ENCODE data around the gene CNKSR1. TPM values are rescaled to one million over a fixed set of nuclear protein-coding genes. Genes with fewer than 3 reads are reported as not detected.

The CNKSR1 gene
- total RNA-seq, 4 donors from 2014 or later = 16.8 to 71.4 (median 45.0) TPM

GRCh38 chr1:26187882-26188281, 10.6 kb downstream of the CNKSR1 start:
- H3K4me3 ChIP-seq (ENCODE audit: low read depth, poor library complexity, severe bottlenecking) = no peak overlapping the region
- intact Hi-C loops (cut with DNase I; ENCODE audit: low total_unique reads) = no loop called here
- 95 to 100% methylated on average over 6 of the region's 6 CpGs for WGBS, 2 donors
- no peak for TF ChIP-seq POLR2A (IDR thresholded peaks at IDR 0.05)
- DNase-seq (ENCODE audit: low spot score in 2 of 2) = no peak

GRCh38 chr1:26188477-26188876, 11.2 kb downstream of the CNKSR1 start:
- TF ChIP-seq POLR2A (IDR thresholded peaks at IDR 0.05) (no peak), CTCF (IDR thresholded peaks at IDR 0.05) (no peak)
- intact Hi-C loops (cut with DNase I; ENCODE audit: low total_unique reads) = no loop called here
- 85 to 93% methylated on average over 8 of the region's 8 CpGs for WGBS, 2 donors
- no peak overlapping the region for H3K4me3 ChIP-seq (ENCODE audit: low read depth, poor library complexity, severe bottlenecking)
- DNase-seq (ENCODE audit: low spot score in 2 of 2) = no peak

- intact Hi-C loops (cut with DNase I; ENCODE audit: low total_unique reads) = no loop called here
- DNase-seq (ENCODE audit: low spot score in 2 of 2) = no peak
- no peak overlapping the region for H3K4me3 ChIP-seq (ENCODE audit: low read depth, poor library complexity, severe bottlenecking)
- 81 to 84% methylated on average over 6 of the region's 6 CpGs for WGBS, 2 donors
- TF ChIP-seq CTCF (IDR thresholded peaks at IDR 0.05) (no peak), POLR2A (IDR thresholded peaks at IDR 0.05) (no peak)
Observed at GRCh38 chr1:26189331-26189730, 12.0 kb downstream of the CNKSR1 start.

GRCh38 chr1:26189751-26190275, 12.5 kb downstream of the CNKSR1 start:
- TF ChIP-seq POLR2A (IDR thresholded peaks at IDR 0.05) (no peak), CTCF (IDR thresholded peaks at IDR 0.05) (no peak)
- no peak overlapping the region for H3K4me3 ChIP-seq (ENCODE audit: low read depth, poor library complexity, severe bottlenecking)
- DNase-seq (ENCODE audit: low spot score in 2 of 2) = no peak
- WGBS, 2 donors = 81 to 86% methylated on average over 7 of the region's 7 CpGs
- intact Hi-C loops (cut with DNase I; ENCODE audit: low total_unique reads) = no loop called here

- DNase-seq (ENCODE audit: low spot score in 2 of 2) = no peak
- TF ChIP-seq POLR2A (IDR thresholded peaks at IDR 0.05) (no peak), CTCF (IDR thresholded peaks at IDR 0.05) (no peak)
- WGBS, 2 donors = 48 to 56% methylated on average over 16 of the region's 16 CpGs
- H3K4me3 ChIP-seq (ENCODE audit: low read depth, poor library complexity, severe bottlenecking) = no peak within 1 kb of the TSS
- intact Hi-C loops (cut with DNase I; ENCODE audit: low total_unique reads) = no loop called here
Observed at GRCh38 chr1:26190373-26190987, 13.2 kb downstream of the CNKSR1 start, which contains the start of gene CATSPER4. TSS of gene CATSPER4 (plus strand) at chr1:26190602. CDS start at chr1:26190628, 26 bp downstream.

GRCh38 chr1:26191739-26192138, 14.4 kb downstream of the CNKSR1 start:
- intact Hi-C loops (cut with DNase I; ENCODE audit: low total_unique reads) = no loop called here
- H3K4me3 ChIP-seq (ENCODE audit: low read depth, poor library complexity, severe bottlenecking) = no peak overlapping the region
- DNase-seq (ENCODE audit: low spot score in 2 of 2) = no peak
- TF ChIP-seq POLR2A (IDR thresholded peaks at IDR 0.05) = no peak
- TF ChIP-seq CTCF (IDR thresholded peaks at IDR 0.05) = no peak
- 60 to 61% methylated on average over 3 of the region's 3 CpGs for whole genome bisulfite sequencing, 2 donors

Measured in lower leg skin (tissue), 4 donors.